Neural progenitor cell (in vitro differentiated cells): Measurements from ENCODE around the gene C10orf71. TPM values are rescaled to one million over a fixed set of nuclear protein-coding genes. Genes with fewer than 3 reads are reported as not detected.

ENCODE experiments used
- DNase-seq: peaks from one replicate; pipeline ENCODE4 v3.0.0-alpha.2; 2016; ENCODE audit warnings: low spot score
- H2AFZ ChIP-seq: fragments of 200-600 bp; sonication (generic); replicated peaks from 2 replicates; pipeline ENCODE4 v1.6.1; 2016; ENCODE audit warnings: antibody characterized with exemption
- H3F3A ChIP-seq: fragments of 200-600 bp; sonication (generic); 2 replicates; pipeline ENCODE4 v1.6.1; 2016; ENCODE audit warnings: antibody characterized with exemption, low read depth
- H3K27ac ChIP-seq: fragments of 200-600 bp; sonication (generic); 2 replicates; pipeline ENCODE4 v1.5.1; 2016; ENCODE audit warnings: mild to moderate bottlenecking
- H3K27me3 ChIP-seq: fragments of 200-600 bp; sonication (generic); 2 replicates; pipeline ENCODE4 v1.6.1; 2016; ENCODE audit warnings: mild to moderate bottlenecking, moderate library complexity
- H3K36me3 ChIP-seq: fragments of 200-600 bp; sonication (generic); 2 replicates; pipeline ENCODE4 v1.5.1; 2016
- H3K4me1 ChIP-seq: fragments of 200-600 bp; sonication (generic); 2 replicates; pipeline ENCODE4 v1.6.1; 2016; ENCODE audit warnings: mixed run types
- H3K4me2 ChIP-seq: fragments of 200-600 bp; sonication (generic); 2 replicates; pipeline ENCODE4 v1.6.1; 2016
- H3K4me3 ChIP-seq: fragments of 200-600 bp; sonication (generic); 2 replicates; pipeline ENCODE4 v1.5.1; 2016
- H3K79me2 ChIP-seq: fragments of 200-600 bp; sonication (generic); 2 replicates; pipeline ENCODE4 v1.6.1; 2016; ENCODE audit warnings: low read depth
- H3K9ac ChIP-seq: fragments of 200-600 bp; sonication (generic); 2 replicates; pipeline ENCODE4 v1.6.1; 2016
- H3K9me3 ChIP-seq: fragments of 200-600 bp; sonication (generic); 2 replicates; pipeline ENCODE4 v1.5.1; 2016; ENCODE audit warnings: low read depth
- H4K20me1 ChIP-seq: fragments of 200-600 bp; sonication (generic); 2 replicates; pipeline ENCODE4 v1.6.1; 2016; ENCODE audit warnings: low read depth
- H3K27ac Mint-ChIP-seq: 3 replicates; pipeline ENCODE4 v1.8.0; 2021; ENCODE audit warnings: mixed read lengths
- H3K27me3 Mint-ChIP-seq: 2 replicates; pipeline ENCODE4 v1.8.0; 2022; ENCODE audit warnings: low read depth, mild to moderate bottlenecking, inconsistent platforms, moderate library complexity, mixed read lengths; ENCODE audit not compliant: insufficient read depth
- H3K36me3 Mint-ChIP-seq: 3 replicates; pipeline ENCODE4 v1.8.0; 2021; ENCODE audit warnings: mixed read lengths
- H3K4me1 Mint-ChIP-seq: 3 replicates; pipeline ENCODE4 v1.8.0; 2021; ENCODE audit warnings: mixed read lengths
- H3K4me3 Mint-ChIP-seq: 3 replicates; pipeline ENCODE4 v1.8.0; 2021; ENCODE audit warnings: mild to moderate bottlenecking, moderate library complexity, mixed read lengths
- H3K9me3 Mint-ChIP-seq: 3 replicates; pipeline ENCODE4 v1.8.0; 2020; ENCODE audit warnings: mixed read lengths
- EZH2 ChIP-seq: fragments of 200-600 bp; sonication (generic); IDR thresholded peaks from 2 replicates; pipeline ENCODE4 v1.6.1; 2017; ENCODE audit warnings: antibody characterized with exemption, mild to moderate bottlenecking, moderate library complexity
- EZH2phosphoT487 ChIP-seq: fragments of 200-600 bp; sonication (generic); IDR thresholded peaks from 2 replicates; pipeline ENCODE4 v1.6.1; 2017; ENCODE audit warnings: antibody characterized with exemption
- total RNA-seq: library from RNA; depleted of rRNA; stranded (reverse); fragments of >200 nt; gene quantifications from 2 replicates; pipeline ENCODE4 v1.2.3, GENCODE V29; 2015; ENCODE audit warnings: low replicate concordance
- TF ChIP-seq, protein P1 (sequence below): fragments of 200-600 bp; sonication (generic); IDR thresholded peaks from 2 replicates; pipeline ENCODE4 v1.5.1; 2017; ENCODE audit warnings: antibody characterized with exemption, mild to moderate bottlenecking

C10orf71 gene
- total RNA-seq, 1 donor from 2014 or later: not detected

DNA sequence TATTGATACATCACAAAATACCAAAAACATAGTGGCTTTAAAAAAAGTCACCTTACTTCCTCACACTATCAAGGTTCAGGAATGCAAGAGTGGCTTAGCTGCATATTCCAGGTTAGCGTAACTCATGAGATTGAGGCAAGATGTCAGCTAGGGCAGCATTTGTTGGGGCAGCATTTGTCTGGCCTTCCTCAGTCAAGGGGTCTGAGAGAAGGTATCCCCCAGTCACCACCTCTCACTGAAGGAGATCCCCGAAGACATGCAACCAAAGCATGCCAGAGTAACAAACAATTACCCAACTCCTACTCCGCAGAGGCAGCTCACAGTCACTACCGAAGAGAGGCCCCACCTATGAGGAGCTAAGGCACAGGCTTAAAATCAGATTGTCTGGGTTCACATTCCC is 48.4 kb downstream of the C10orf71 start:
- Mint-ChIP-seq H3K4me1 (no peaks in the 10 kb centered on the region), H3K4me3 (no peak overlapping the region), H3K9me3 (no peaks in the 10 kb centered on the region), H3K27me3 (peaks cover 7% of the 10 kb centered on the region), H3K27ac (no peak overlapping the region), H3K36me3 (no peaks in the 10 kb centered on the region)
- Histone ChIP-seq H3K4me1 (no peaks in the 10 kb centered on the region), H3K9me3 (no peaks in the 10 kb centered on the region), H3K36me3 (no peaks in the 10 kb centered on the region), H3K27me3 (no peaks in the 10 kb centered on the region), H3K4me2 (no peak overlapping the region), H3K4me3 (no peak overlapping the region), H3K9ac (no peak overlapping the region), H2AFZ (no peak overlapping the region), H4K20me1 (no peaks in the 10 kb centered on the region), H3F3A (no peaks in the 10 kb centered on the region), H3K27ac (no peak overlapping the region), H3K79me2 (no peaks in the 10 kb centered on the region)
- DNase-seq: no peak
- no peak for TF ChIP-seq EZH2phosphoT487
- TF ChIP-seq, protein P1, sequence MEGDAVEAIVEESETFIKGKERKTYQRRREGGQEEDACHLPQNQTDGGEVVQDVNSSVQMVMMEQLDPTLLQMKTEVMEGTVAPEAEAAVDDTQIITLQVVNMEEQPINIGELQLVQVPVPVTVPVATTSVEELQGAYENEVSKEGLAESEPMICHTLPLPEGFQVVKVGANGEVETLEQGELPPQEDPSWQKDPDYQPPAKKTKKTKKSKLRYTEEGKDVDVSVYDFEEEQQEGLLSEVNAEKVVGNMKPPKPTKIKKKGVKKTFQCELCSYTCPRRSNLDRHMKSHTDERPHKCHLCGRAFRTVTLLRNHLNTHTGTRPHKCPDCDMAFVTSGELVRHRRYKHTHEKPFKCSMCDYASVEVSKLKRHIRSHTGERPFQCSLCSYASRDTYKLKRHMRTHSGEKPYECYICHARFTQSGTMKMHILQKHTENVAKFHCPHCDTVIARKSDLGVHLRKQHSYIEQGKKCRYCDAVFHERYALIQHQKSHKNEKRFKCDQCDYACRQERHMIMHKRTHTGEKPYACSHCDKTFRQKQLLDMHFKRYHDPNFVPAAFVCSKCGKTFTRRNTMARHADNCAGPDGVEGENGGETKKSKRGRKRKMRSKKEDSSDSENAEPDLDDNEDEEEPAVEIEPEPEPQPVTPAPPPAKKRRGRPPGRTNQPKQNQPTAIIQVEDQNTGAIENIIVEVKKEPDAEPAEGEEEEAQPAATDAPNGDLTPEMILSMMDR: no peak

DNA sequence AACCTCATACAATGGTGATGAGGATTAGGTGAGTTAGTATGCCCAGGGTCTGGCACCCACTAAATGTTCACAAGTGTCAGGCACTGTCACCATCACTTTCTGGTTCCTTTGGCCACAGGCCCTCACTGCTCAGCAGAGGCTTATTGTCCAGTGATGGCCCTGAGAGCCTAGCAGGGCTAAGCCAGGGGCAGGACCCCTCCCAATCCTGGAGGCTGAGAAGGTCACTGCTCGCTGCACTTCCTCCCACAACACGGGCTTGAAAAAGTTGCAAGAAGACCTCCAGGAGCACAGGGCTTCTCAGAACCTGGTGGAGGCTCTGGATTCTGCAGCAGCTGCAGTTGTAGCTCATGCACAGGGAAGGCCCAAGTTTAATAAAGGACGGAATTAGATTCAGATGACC is 48.9 kb downstream of the C10orf71 start:
- Mint-ChIP-seq H3K4me3 (no peak overlapping the region), H3K9me3 (no peaks in the 10 kb centered on the region), H3K27ac (no peak overlapping the region), H3K36me3 (no peaks in the 10 kb centered on the region), H3K4me1 (no peaks in the 10 kb centered on the region), H3K27me3 (peaks cover 7% of the 10 kb centered on the region)
- Histone ChIP-seq H2AFZ (no peak overlapping the region), H3K27me3 (no peaks in the 10 kb centered on the region), H3K4me3 (no peak overlapping the region), H3K27ac (no peak overlapping the region), H3K9me3 (no peaks in the 10 kb centered on the region), H3K4me2 (no peak overlapping the region), H3K4me1 (no peaks in the 10 kb centered on the region), H3K79me2 (no peaks in the 10 kb centered on the region), H3K9ac (no peak overlapping the region), H4K20me1 (no peaks in the 10 kb centered on the region), H3F3A (no peaks in the 10 kb centered on the region), H3K36me3 (no peaks in the 10 kb centered on the region)
- TF ChIP-seq EZH2 (no peak), EZH2phosphoT487 (no peak)
- TF ChIP-seq, protein P1: no peak
- no peak for DNase-seq

DNA sequence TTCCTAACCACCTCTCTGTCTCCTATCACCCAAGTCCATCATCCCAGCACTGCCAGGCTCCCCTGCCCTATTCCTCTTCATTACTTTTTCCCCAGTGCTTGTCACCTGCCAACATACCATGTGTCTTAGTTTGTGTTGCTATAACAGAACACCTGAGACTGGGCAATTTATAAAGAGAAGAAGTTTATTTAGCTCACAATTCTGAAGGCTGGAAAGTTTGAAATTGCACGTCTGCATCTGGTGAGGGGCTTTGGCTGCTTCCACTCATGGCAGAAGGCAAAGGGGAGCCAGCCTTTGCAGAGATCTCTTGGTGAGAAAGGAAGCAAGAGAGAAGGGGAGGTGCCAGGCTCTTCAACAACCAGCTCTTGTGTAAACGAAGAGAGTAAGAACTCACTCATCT is 49.6 kb downstream of the C10orf71 start:
- Mint-ChIP-seq H3K4me1 (no peaks in the 10 kb centered on the region), H3K27ac (no peak overlapping the region), H3K27me3 (peaks cover 7% of the 10 kb centered on the region), H3K36me3 (no peaks in the 10 kb centered on the region), H3K9me3 (no peaks in the 10 kb centered on the region), H3K4me3 (no peak overlapping the region)
- Histone ChIP-seq H3K9ac (no peak overlapping the region), H3K27ac (no peak overlapping the region), H4K20me1 (no peaks in the 10 kb centered on the region), H3K27me3 (no peaks in the 10 kb centered on the region), H3K36me3 (no peaks in the 10 kb centered on the region), H3K4me3 (no peak overlapping the region), H3K79me2 (no peaks in the 10 kb centered on the region), H3K9me3 (no peaks in the 10 kb centered on the region), H3F3A (no peaks in the 10 kb centered on the region), H3K4me2 (no peak overlapping the region), H2AFZ (no peak overlapping the region), H3K4me1 (no peaks in the 10 kb centered on the region)
- TF ChIP-seq, protein P1: no peak
- DNase-seq: no peak

DNA sequence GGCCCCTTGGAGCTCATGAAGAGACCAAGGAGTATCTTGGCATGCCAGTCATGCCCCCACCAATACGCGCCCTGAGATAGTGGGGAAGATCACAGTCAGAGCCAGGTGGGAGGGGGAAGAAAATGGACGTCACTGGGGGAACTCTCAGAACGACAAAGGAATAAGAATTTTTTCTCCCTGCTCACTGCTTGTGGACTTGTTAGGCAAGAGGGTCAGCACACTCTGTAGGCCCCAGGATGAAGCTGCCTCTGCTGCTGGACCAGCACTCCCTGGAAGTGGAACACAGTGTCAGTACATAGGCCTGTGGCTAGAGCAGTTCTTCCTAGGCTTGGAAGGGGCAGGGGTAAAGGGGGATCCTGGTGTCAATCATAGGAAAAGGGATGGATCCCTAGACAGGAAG is 50.4 kb downstream of the C10orf71 start:
- no peak overlapping the region for H3K4me3 Mint-ChIP-seq
- H3K27me3 ChIP-seq: no peaks in the 10 kb centered on the region

More for the DNA sequence above, 50.4 kb downstream of the C10orf71 start:
- Histone ChIP-seq H3K27ac (no peak overlapping the region), H3K79me2 (no peaks in the 10 kb centered on the region), H3F3A (no peaks in the 10 kb centered on the region), H3K36me3 (no peaks in the 10 kb centered on the region), H2AFZ (no peak overlapping the region), H4K20me1 (no peaks in the 10 kb centered on the region), H3K4me1 (no peaks in the 10 kb centered on the region), H3K9ac (no peak overlapping the region), H3K4me3 (no peak overlapping the region), H3K4me2 (no peak overlapping the region), H3K9me3 (no peaks in the 10 kb centered on the region)
- Mint-ChIP-seq H3K27ac (no peak overlapping the region), H3K27me3 (peaks cover 7% of the 10 kb centered on the region), H3K9me3 (no peaks in the 10 kb centered on the region), H3K36me3 (no peaks in the 10 kb centered on the region), H3K4me1 (no peaks in the 10 kb centered on the region)
- DNase-seq: no peak
- TF ChIP-seq EZH2phosphoT487 (no peak), EZH2 (no peak)
- TF ChIP-seq, protein P1: no peak
